ENCODE results near the gene ADAMTS19. TPM values are rescaled to one million over a fixed set of nuclear protein-coding genes. Genes with fewer than 3 reads are reported as not detected.
"Not testable (repeated sequence)": the region's sequence is repeated elsewhere in the genome, so short reads cannot be mapped to it uniquely, and the experiment has no call there.

The ADAMTS19 gene
- total RNA-seq = not detected in 2 replicates

- peak; percentile 36 for DNase-seq
Observed at GRCh38 chr5:129459777-129460671, at the start of gene ADAMTS19. Gene ADAMTS19, plus strand, starts transcription at chr5:129460298. Its CDS starts 94 bp downstream, at chr5:129460392.

- DNase-seq = no peak
Observed at GRCh38 chr5:129410488-129410887, 49.6 kb upstream of the ADAMTS19 start.

GRCh38 chr5:129412721-129413120, 47.4 kb upstream of the ADAMTS19 start:
- no peak for DNase-seq

GRCh38 chr5:129413570-129413969, 46.5 kb upstream of the ADAMTS19 start:
- DNase-seq = no peak

GRCh38 chr5:129419292-129419691, 40.8 kb upstream of the ADAMTS19 start:
- no peak for DNase-seq

GRCh38 chr5:129425031-129425430, 35.1 kb upstream of the ADAMTS19 start:
- no peak for DNase-seq

- no peak for DNase-seq
Observed at GRCh38 chr5:129426071-129426470, 34.0 kb upstream of the ADAMTS19 start.

GRCh38 chr5:129428636-129429035, 31.5 kb upstream of the ADAMTS19 start:
- DNase-seq = not testable (repeated sequence)

GRCh38 chr5:129431406-129431805, 28.7 kb upstream of the ADAMTS19 start:
- no peak for DNase-seq

- no peak for DNase-seq
Observed at GRCh38 chr5:129438322-129438721, 21.8 kb upstream of the ADAMTS19 start.

- no peak for DNase-seq
Observed at GRCh38 chr5:129440424-129440823, 19.7 kb upstream of the ADAMTS19 start.

- DNase-seq = no peak
Observed at GRCh38 chr5:129441096-129441495, 19.0 kb upstream of the ADAMTS19 start.

GRCh38 chr5:129445379-129445778, 14.7 kb upstream of the ADAMTS19 start:
- DNase-seq = no peak

- no peak for DNase-seq
Observed at GRCh38 chr5:129447968-129448367, 12.1 kb upstream of the ADAMTS19 start.

GRCh38 chr5:129448654-129449053, 11.4 kb upstream of the ADAMTS19 start:
- no peak for DNase-seq

- DNase-seq = no peak
Observed at GRCh38 chr5:129454461-129454860, 5.6 kb upstream of the ADAMTS19 start.

GRCh38 chr5:129459450-129459776, 685 bp upstream of the ADAMTS19 start:
- no peak for DNase-seq

GRCh38 chr5:129460672-129460935, 506 bp downstream of the ADAMTS19 start:
- no peak for DNase-seq

- peak; percentile 15 for DNase-seq
Observed at GRCh38 chr5:129460936-129461710, 1.0 kb downstream of the ADAMTS19 start.

GRCh38 chr5:129461711-129462332, 1.7 kb downstream of the ADAMTS19 start:
- DNase-seq = no peak

- DNase-seq = no peak
Observed at GRCh38 chr5:129465776-129466344, 5.8 kb downstream of the ADAMTS19 start.

- no peak for DNase-seq
Observed at GRCh38 chr5:129474544-129474943, 14.4 kb downstream of the ADAMTS19 start.

GRCh38 chr5:129476751-129477150, 16.7 kb downstream of the ADAMTS19 start:
- DNase-seq = no peak

All from dermis blood vessel endothelial cell (primary cell).